GM12878 (cell line): ENCODE results near the gene SLC10A1. TPM values are rescaled to one million over a fixed set of nuclear protein-coding genes. Genes with fewer than 3 reads are reported as not detected.

Experiments
- BCL3 ChIP-seq: IDR thresholded peaks from 2 replicates; pipeline ENCODE4 v1.6.1; 2011; ENCODE audit warnings: borderline replicate concordance, low read depth, mild to moderate bottlenecking, moderate library complexity, low read length; ENCODE audit not compliant: insufficient read depth, poor library complexity, severe bottlenecking
- CREB1 ChIP-seq: IDR thresholded peaks from 2 replicates; pipeline ENCODE4 v1.6.1; 2012; ENCODE audit warnings: low read depth, mild to moderate bottlenecking, inconsistent platforms
- ESRRA ChIP-seq: IDR thresholded peaks from 2 replicates; pipeline ENCODE4 v1.6.1; 2012; ENCODE audit warnings: mild to moderate bottlenecking, low read length, improper control_type of control experiment
- ETV6 ChIP-seq, 2 experiments: fragments of 450-650 bp in 1 of 2; IDR thresholded peaks in 1 of 2; conservative IDR thresholded peaks in 1 of 2; 2 replicates each; pipeline ENCODE4 v1.6.1; 2014; ENCODE audit warnings: antibody characterized with exemption in 1 of 2, borderline replicate concordance in 1 of 2, low read depth in 1 of 2, mild to moderate bottlenecking in 1 of 2, moderate library complexity in 1 of 2
- HDAC6 ChIP-seq: fragments of 200-600 bp; sonication (generic); IDR thresholded peaks from one replicate; pipeline ENCODE4 v1.8.0; 2017; ENCODE audit warnings: antibody characterized with exemption; ENCODE audit not compliant: unreplicated experiment
- PBX3 ChIP-seq: IDR thresholded peaks from 2 replicates; pipeline ENCODE4 v1.6.1; 2011; ENCODE audit warnings: mild to moderate bottlenecking, low read depth, low read length, moderate library complexity; ENCODE audit not compliant: insufficient replicate concordance
- RELB ChIP-seq: fragments of 450-650 bp; IDR thresholded peaks from 2 replicates; pipeline ENCODE4 v1.6.1; 2017; ENCODE audit warnings: low read depth, mild to moderate bottlenecking, moderate library complexity
- STAT3 ChIP-seq: IDR thresholded peaks from 2 replicates; pipeline ENCODE4 v1.6.1; 2011; ENCODE audit warnings: low read depth, low read length, improper control_type of control experiment
- TCF12 ChIP-seq: IDR thresholded peaks from 2 replicates; pipeline ENCODE4 v1.6.1; 2011; ENCODE audit warnings: low read depth, mild to moderate bottlenecking, low read length
- ZBTB11 ChIP-seq: fragments of 450-650 bp; formaldehyde crosslinking; IDR thresholded peaks from 2 replicates; pipeline ENCODE4 v1.5.0; 2022; ENCODE audit warnings: mild to moderate bottlenecking, missing genetic modification characterization
- ZNF274 ChIP-seq: IDR thresholded peaks from one replicate; pipeline ENCODE4 v1.8.0; 2011; ENCODE audit not compliant: insufficient read length, insufficient read depth
- ZNF592 ChIP-seq: fragments of 450-650 bp; IDR thresholded peaks from 2 replicates; pipeline ENCODE4 v1.6.1; 2017; ENCODE audit warnings: mild to moderate bottlenecking, moderate library complexity
- polyA plus RNA-seq, 11 experiments: library from polyadenylated mRNA; depleted of rRNA in 4 of 11; unstranded in 6 of 11; stranded (reverse) in 5 of 11; fragments of >200 nt; fragmentation: Nextera tagmentation in 4 of 11; fragmentation: Illumina TruSeq in 1 of 11; extraction: Ambion mirVana in 4 of 11; extraction: Trizol in 1 of 11; gene quantifications; 1 replicate in 1 of 11; 2 replicates in 10 of 11; pipeline versions ENCODE4 v1.2.1 to v1.2.3, GENCODE V29; 2011 to 2016; ENCODE audit warnings: inconsistent platforms in 2 of 11, missing spikeins in 2 of 11, low read depth in 1 of 11
- total RNA-seq, 4 experiments: library from RNA; depleted of rRNA in 3 of 4; stranded (reverse); fragments of >200 nt in 3 of 4; fragmentation: Illumina TruSeq in 1 of 4; extraction: Trizol in 1 of 4; gene quantifications; 2 replicates each; pipeline versions ENCODE4 v1.2.1 to v1.2.3, GENCODE V29; 2013 to 2021

The SLC10A1 gene
- total and polyA plus RNA-seq, 10 of the 15 experiments (the other 5 are each of a cell fraction or from before 2014, with no cell fraction given) = 0.15 to 0.16 TPM; not detected in 8

GRCh38 chr14:69726761-69727511, 70.1 kb downstream of the SLC10A1 start (continued):
- TF ChIP-seq ETV6 (conservative IDR thresholded peaks at IDR 0.05 in 1 of 2, IDR thresholded peaks at IDR 0.05 in 1 of 2; ENCODE audit: borderline replicate concordance in 1 of 2, low read depth in 1 of 2) = no peak
- 0 out of 2 replicates have a peak, but pooled peaks have one; percentile 11 for TF ChIP-seq TCF12
- TF ChIP-seq ZNF592 = no peak; the same call in 1 of the 2 replicates
- TF ChIP-seq ESRRA = no peak
- TF ChIP-seq RELB = no peak
- no peak for TF ChIP-seq STAT3
- no peak for TF ChIP-seq ZNF274
- no peak for TF ChIP-seq CREB1
- TF ChIP-seq PBX3 = no peak
- TF ChIP-seq BCL3 = no peak
- TF ChIP-seq ZBTB11 (CRISPR knock-in tag) = no peak
- no peak for TF ChIP-seq HDAC6
